ENCODE data around the gene TMEM181.

The TMEM181 gene

DNA sequence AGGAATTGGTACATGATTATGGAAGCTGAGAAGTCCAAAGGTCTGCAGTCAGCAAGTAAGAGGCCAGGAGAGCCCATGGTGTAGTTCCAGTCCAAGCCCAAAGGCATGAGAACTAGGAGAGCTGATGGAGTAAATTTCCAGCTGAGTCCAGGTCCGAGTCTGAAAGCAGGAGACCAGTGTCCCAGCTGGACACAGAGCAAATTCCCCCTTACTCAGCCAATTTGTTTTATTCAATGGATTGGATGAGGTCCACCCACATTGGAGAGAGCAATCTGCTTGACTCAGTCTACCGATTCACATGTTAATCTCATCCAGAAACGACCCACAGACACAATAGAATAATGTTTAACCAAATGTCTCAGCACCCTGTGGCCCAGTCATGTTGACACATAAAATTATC lies 14.9 kb downstream of the TMEM181 start:
- Histone ChIP-seq H3K4me3 (ENCODE audit: low read length) (no peak overlapping the region), H3K9me2 (replicated peaks; ENCODE audit: insufficient read depth, low read length) (no peaks in the 10 kb centered on the region), H3K27me3 (replicated peaks; ENCODE audit: insufficient read depth, low read length) (no peaks in the 10 kb centered on the region), H3K27ac (ENCODE audit: low read length) (no peak overlapping the region), H3K4me1 (ENCODE audit: low read length) (no peaks in the 10 kb centered on the region), H4K20me1 (ENCODE audit: insufficient read depth, low read length) (no peaks in the 10 kb centered on the region), H3K9ac (ENCODE audit: low read length) (no peak overlapping the region), H3K79me2 (ENCODE audit: low read length) (no peaks in the 10 kb centered on the region), H3K9me3 (replicated peaks; ENCODE audit: insufficient read depth, low read length) (no peaks in the 10 kb centered on the region), H3F3A (ENCODE audit: insufficient read depth, low read length) (no peaks in the 10 kb centered on the region), H3K4me2 (ENCODE audit: low read depth, low read length) (no peak overlapping the region), H3K36me3 (replicated peaks; ENCODE audit: insufficient read depth, low read length) (no peaks in the 10 kb centered on the region), H2AFZ (ENCODE audit: low read length) (no peak overlapping the region)
- TF ChIP-seq, protein P1, sequence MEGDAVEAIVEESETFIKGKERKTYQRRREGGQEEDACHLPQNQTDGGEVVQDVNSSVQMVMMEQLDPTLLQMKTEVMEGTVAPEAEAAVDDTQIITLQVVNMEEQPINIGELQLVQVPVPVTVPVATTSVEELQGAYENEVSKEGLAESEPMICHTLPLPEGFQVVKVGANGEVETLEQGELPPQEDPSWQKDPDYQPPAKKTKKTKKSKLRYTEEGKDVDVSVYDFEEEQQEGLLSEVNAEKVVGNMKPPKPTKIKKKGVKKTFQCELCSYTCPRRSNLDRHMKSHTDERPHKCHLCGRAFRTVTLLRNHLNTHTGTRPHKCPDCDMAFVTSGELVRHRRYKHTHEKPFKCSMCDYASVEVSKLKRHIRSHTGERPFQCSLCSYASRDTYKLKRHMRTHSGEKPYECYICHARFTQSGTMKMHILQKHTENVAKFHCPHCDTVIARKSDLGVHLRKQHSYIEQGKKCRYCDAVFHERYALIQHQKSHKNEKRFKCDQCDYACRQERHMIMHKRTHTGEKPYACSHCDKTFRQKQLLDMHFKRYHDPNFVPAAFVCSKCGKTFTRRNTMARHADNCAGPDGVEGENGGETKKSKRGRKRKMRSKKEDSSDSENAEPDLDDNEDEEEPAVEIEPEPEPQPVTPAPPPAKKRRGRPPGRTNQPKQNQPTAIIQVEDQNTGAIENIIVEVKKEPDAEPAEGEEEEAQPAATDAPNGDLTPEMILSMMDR (IDR thresholded peaks at IDR 0.05; ENCODE audit: low read length), result no peak
- TF ChIP-seq EZH2phosphoT487 (IDR thresholded peaks at IDR 0.05; ENCODE audit: low read length), result no peak
- no peak for TF ChIP-seq EZH2 (optimal IDR thresholded peaks at IDR 0.05; ENCODE audit: low read depth, low read length)
- DNase-seq, result no peak

DNA sequence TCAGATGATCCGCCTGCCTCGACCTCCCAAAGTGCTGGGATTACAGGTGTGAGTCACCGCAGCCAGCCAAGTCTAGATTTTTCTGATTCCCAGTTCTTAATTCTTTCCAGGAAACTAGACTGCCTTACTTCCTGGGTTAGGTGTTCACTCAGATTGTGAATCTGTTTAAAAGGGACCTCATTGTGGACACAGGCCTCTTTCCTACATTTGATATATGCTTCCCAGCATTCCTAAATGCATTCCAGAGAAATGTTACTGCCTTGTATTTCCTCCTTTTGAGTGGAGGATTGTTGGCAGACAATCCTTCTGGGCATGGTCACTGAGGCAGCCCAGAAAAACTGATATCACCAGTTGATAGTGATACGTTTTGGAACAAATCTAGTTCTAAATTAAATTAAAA lies 15.7 kb downstream of the TMEM181 start:
- Histone ChIP-seq H2AFZ (ENCODE audit: low read length) (no peak overlapping the region), H3K36me3 (replicated peaks; ENCODE audit: insufficient read depth, low read length) (no peaks in the 10 kb centered on the region), H3K4me1 (ENCODE audit: low read length) (no peaks in the 10 kb centered on the region), H3K4me2 (ENCODE audit: low read depth, low read length) (no peak overlapping the region), H3K9ac (ENCODE audit: low read length) (no peak overlapping the region), H3K4me3 (ENCODE audit: low read length) (no peak overlapping the region), H3F3A (ENCODE audit: insufficient read depth, low read length) (no peaks in the 10 kb centered on the region), H3K9me2 (replicated peaks; ENCODE audit: insufficient read depth, low read length) (no peaks in the 10 kb centered on the region), H3K27ac (ENCODE audit: low read length) (no peak overlapping the region), H4K20me1 (ENCODE audit: insufficient read depth, low read length) (no peaks in the 10 kb centered on the region), H3K27me3 (replicated peaks; ENCODE audit: insufficient read depth, low read length) (no peaks in the 10 kb centered on the region), H3K9me3 (replicated peaks; ENCODE audit: insufficient read depth, low read length) (no peaks in the 10 kb centered on the region), H3K79me2 (ENCODE audit: low read length) (no peaks in the 10 kb centered on the region)
- TF ChIP-seq EZH2phosphoT487 (IDR thresholded peaks at IDR 0.05; ENCODE audit: low read length) (no peak), EZH2 (optimal IDR thresholded peaks at IDR 0.05; ENCODE audit: low read depth, low read length) (no peak)
- TF ChIP-seq, protein P1 (IDR thresholded peaks at IDR 0.05; ENCODE audit: low read length), result no peak
- no peak for DNase-seq

DNA sequence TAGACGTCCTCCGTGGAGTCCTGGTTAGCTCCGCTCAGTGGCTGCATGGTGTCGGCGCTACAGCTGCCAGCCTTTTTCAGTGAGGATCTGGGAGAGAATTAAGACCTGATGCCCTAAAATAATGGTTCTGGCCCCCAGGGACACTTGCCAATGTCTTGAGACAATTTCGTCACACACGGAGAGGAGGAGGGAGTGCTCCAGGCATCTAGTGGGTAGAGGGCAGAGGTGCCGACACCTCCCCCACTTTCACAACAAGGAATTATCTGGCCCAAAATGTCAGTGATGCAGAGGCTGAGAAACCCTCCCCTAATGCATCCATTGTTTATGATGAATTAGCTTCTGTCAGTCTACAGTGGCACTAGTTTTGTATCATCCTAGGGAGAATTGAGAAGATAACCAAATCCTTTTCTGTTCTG lies 24.4 kb downstream of the TMEM181 start:
- TF ChIP-seq EZH2phosphoT487 (IDR thresholded peaks at IDR 0.05; ENCODE audit: low read length) (no peak), EZH2 (optimal IDR thresholded peaks at IDR 0.05; ENCODE audit: low read depth, low read length) (no peak)
- TF ChIP-seq, protein P1 (IDR thresholded peaks at IDR 0.05; ENCODE audit: low read length), result no peak
- no peak for DNase-seq

More for the DNA sequence above, 24.4 kb downstream of the TMEM181 start:
- Histone ChIP-seq H3K4me2 (ENCODE audit: low read depth, low read length) (no peak overlapping the region), H2AFZ (ENCODE audit: low read length) (no peak overlapping the region), H3K79me2 (ENCODE audit: low read length) (no peaks in the 10 kb centered on the region), H4K20me1 (ENCODE audit: insufficient read depth, low read length) (no peaks in the 10 kb centered on the region), H3K27ac (ENCODE audit: low read length) (no peak overlapping the region), H3K4me1 (ENCODE audit: low read length) (no peaks in the 10 kb centered on the region), H3K9me3 (replicated peaks; ENCODE audit: insufficient read depth, low read length) (no peaks in the 10 kb centered on the region), H3K9ac (ENCODE audit: low read length) (no peak overlapping the region), H3K4me3 (ENCODE audit: low read length) (no peak overlapping the region), H3F3A (ENCODE audit: insufficient read depth, low read length) (no peaks in the 10 kb centered on the region), H3K27me3 (replicated peaks; ENCODE audit: insufficient read depth, low read length) (no peaks in the 10 kb centered on the region), H3K9me2 (replicated peaks; ENCODE audit: insufficient read depth, low read length) (no peaks in the 10 kb centered on the region), H3K36me3 (replicated peaks; ENCODE audit: insufficient read depth, low read length) (no peaks in the 10 kb centered on the region)

Measured in MM.1S (cell line).